ENCODE measurements around the gene FNDC3B. TPM values are rescaled to one million over a fixed set of nuclear protein-coding genes. Genes with fewer than 3 reads are reported as not detected.

Gene FNDC3B
- total and polyA plus RNA-seq, 2 donors (not counting 3 experiments of a cell fraction or from before 2014, with no cell fraction given): 91.6 to 295 TPM

GRCh38 chr3:172275586-172275985 is 236.2 kb downstream of the FNDC3B start:
- POLR2A ChIA-PET: no interaction called here
- Histone ChIP-seq H3K27me3 (ENCODE audit: control insufficient read depth in 2 of 2, insufficient read depth in 2 of 2, low read length in 2 of 2) (no peaks in the 10 kb centered on the region), H3K9me1 (replicated peaks; ENCODE audit: control insufficient read depth, extremely low read depth, insufficient read depth, low read length) (no peaks in the 10 kb centered on the region), H2AFZ (ENCODE audit: low read depth, low read length) (no peak overlapping the region), H3K27ac (ENCODE audit: insufficient read depth, low read depth, low read length) (no peak overlapping the region), H4K20me1 (replicated peaks; ENCODE audit: control insufficient read depth, extremely low read depth, insufficient read depth, low read length) (peaks cover 3% of the 10 kb centered on the region), H3K4me1 (ENCODE audit: control insufficient read depth, extremely low read depth, insufficient read depth, low read length) (no peaks in the 10 kb centered on the region), H3K36me3 (ENCODE audit: control insufficient read depth in 2 of 2, extremely low read depth in 1 of 2, insufficient read depth in 2 of 2, low read length in 2 of 2) (peaks cover 10 to 14% of the 10 kb centered on the region in 2 experiments), H3K9ac (replicated peaks; ENCODE audit: extremely low read depth, insufficient read depth, low read length) (no peak overlapping the region), H3K9me3 (replicated peaks; ENCODE audit: control insufficient read depth, insufficient read depth, low read length) (no peaks in the 10 kb centered on the region), H3K79me2 (ENCODE audit: control insufficient read depth, insufficient read depth, low read length) (peaks cover 56% of the 10 kb centered on the region), H3K4me2 (ENCODE audit: insufficient read depth, low read length) (no peak overlapping the region), H3K4me3 (replicated peaks in 1 of 3; ENCODE audit: insufficient read depth in 1 of 3, low read depth in 1 of 3, low read length in 3 of 3) (no peak overlapping the region)
- FAIRE-seq (no peak), DNase-seq (ENCODE audit: low read depth, low spot score) (no peak)
- CTCF ChIA-PET: interaction anchor here (0.9 kb wide), 1 partner anchor 181 kb away, joined by 3 read pairs; no protein-coding TSS in a partner anchor
- dilution Hi-C loops (cut with MboI; ENCODE audit: extremely low pct_ligation_motif_present, low sequenced_read_pairs): no loop called here
- BruUV-seq (replicated peaks): no TSS peak
- TF ChIP-seq MAX (IDR thresholded peaks at IDR 0.05; ENCODE audit: insufficient read depth, insufficient read length) (no peak), GATA2 (IDR thresholded peaks at IDR 0.05; ENCODE audit: insufficient read depth, insufficient read length, low read depth, low read length) (no peak), POLR2A (IDR thresholded peaks at IDR 0.05; ENCODE audit: low read depth, low read length) (no peak), EZH2 (IDR thresholded peaks at IDR 0.05; ENCODE audit: borderline replicate concordance, low read depth, low read length, severe bottlenecking) (no peak)
- intact Hi-C loops (cut with micrococcal nuclease): no loop called here

GRCh38 chr3:172276103-172276502 is 236.7 kb downstream of the FNDC3B start:
- ChIA-PET CTCF (interaction anchor here (0.9 kb wide), 1 partner anchor 181 kb away, joined by 3 read pairs; no protein-coding TSS in a partner anchor), POLR2A (no interaction called here)
- intact Hi-C loops (cut with micrococcal nuclease): no loop called here
- no peaks in the 10 kb centered on the region for H3K9me3 ChIP-seq (replicated peaks; ENCODE audit: control insufficient read depth, insufficient read depth, low read length)
- peaks cover 3% of the 10 kb centered on the region for H4K20me1 ChIP-seq (replicated peaks; ENCODE audit: control insufficient read depth, extremely low read depth, insufficient read depth, low read length)
- FAIRE-seq (no peak), DNase-seq (ENCODE audit: low read depth, low spot score) (no peak)
- no peaks in the 10 kb centered on the region for H3K4me1 ChIP-seq (ENCODE audit: control insufficient read depth, extremely low read depth, insufficient read depth, low read length)
- TF ChIP-seq MYC (IDR thresholded peaks at IDR 0.05; ENCODE audit: low read depth, low read length): no peak
- TF ChIP-seq CTCF (IDR thresholded peaks at IDR 0.05; ENCODE audit: extremely low read depth in 1 of 2, insufficient read depth in 1 of 2, low read depth in 1 of 2, low read length in 2 of 2): no peak
- TF ChIP-seq POLR2AphosphoS5 (IDR thresholded peaks at IDR 0.05; ENCODE audit: insufficient read depth, low read depth, low read length): no peak
- TF ChIP-seq JUN (IDR thresholded peaks at IDR 0.05; ENCODE audit: borderline replicate concordance, insufficient read depth, insufficient read length, low read depth): no peak
- TF ChIP-seq MAX (IDR thresholded peaks at IDR 0.05; ENCODE audit: insufficient read depth, insufficient read length): no peak
- no peak for TF ChIP-seq EZH2 (IDR thresholded peaks at IDR 0.05; ENCODE audit: borderline replicate concordance, low read depth, low read length, severe bottlenecking)
- TF ChIP-seq POLR2A (IDR thresholded peaks at IDR 0.05; ENCODE audit: low read depth, low read length): no peak
- TF ChIP-seq FOS (IDR thresholded peaks at IDR 0.05; ENCODE audit: borderline replicate concordance, insufficient read depth, low read length): no peak
- no peak for TF ChIP-seq GATA2 (IDR thresholded peaks at IDR 0.05; ENCODE audit: insufficient read depth, insufficient read length, low read depth, low read length)
- H3K36me3 ChIP-seq (ENCODE audit: control insufficient read depth in 2 of 2, extremely low read depth in 1 of 2, insufficient read depth in 2 of 2, low read length in 2 of 2): peaks cover 8 to 12% of the 10 kb centered on the region in 2 experiments
- no peaks in the 10 kb centered on the region for H3K27me3 ChIP-seq (ENCODE audit: control insufficient read depth in 2 of 2, insufficient read depth in 2 of 2, low read length in 2 of 2)
- no peak overlapping the region for H3K9ac ChIP-seq (replicated peaks; ENCODE audit: extremely low read depth, insufficient read depth, low read length)
- peaks cover 55% of the 10 kb centered on the region for H3K79me2 ChIP-seq (ENCODE audit: control insufficient read depth, insufficient read depth, low read length)
- no peak overlapping the region for H2AFZ ChIP-seq (ENCODE audit: low read depth, low read length)
- H3K9me1 ChIP-seq (replicated peaks; ENCODE audit: control insufficient read depth, extremely low read depth, insufficient read depth, low read length): no peaks in the 10 kb centered on the region
- BruUV-seq (replicated peaks): no TSS peak
- no peak overlapping the region for H3K27ac ChIP-seq (ENCODE audit: insufficient read depth, low read depth, low read length)
- H3K4me3 ChIP-seq (replicated peaks in 1 of 3; ENCODE audit: insufficient read depth in 1 of 3, low read depth in 1 of 3, low read length in 3 of 3): no peak overlapping the region
- no peak overlapping the region for H3K4me2 ChIP-seq (ENCODE audit: insufficient read depth, low read length)
- dilution Hi-C loops (cut with MboI; ENCODE audit: extremely low pct_ligation_motif_present, low sequenced_read_pairs): no loop called here
